GM19328 (cell line): ENCODE measurements around the gene GALNT14.

ENCODE experiments used
- ATAC-seq: cut with Tn5 transposase; IDR thresholded peaks from one replicate; pipeline ENCODE4 v1.9.1; 2021; ENCODE audit warnings: mild to moderate bottlenecking, moderate library complexity; ENCODE audit not compliant: unreplicated experiment

The GALNT14 gene

DNA sequence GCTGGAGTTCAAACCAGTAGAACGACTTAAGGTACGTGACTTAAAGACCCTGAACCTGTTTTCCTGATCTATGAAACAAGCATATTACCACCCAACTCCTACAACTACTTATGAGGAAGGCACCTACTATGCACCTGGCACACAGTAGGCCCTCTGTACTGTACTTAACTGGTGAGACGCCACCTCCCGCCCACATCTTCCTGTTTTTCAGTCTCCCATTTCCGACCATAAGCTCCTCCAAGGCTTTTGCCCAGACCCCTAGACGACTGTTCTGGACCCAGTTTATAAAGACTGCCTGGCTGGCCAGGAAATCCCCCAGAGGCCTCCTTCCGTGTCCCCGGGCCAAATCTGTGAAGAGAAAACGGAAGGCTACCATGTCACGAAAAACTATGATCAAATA is 1.5 kb downstream of the GALNT14 start:
- ATAC-seq = no peak

DNA sequence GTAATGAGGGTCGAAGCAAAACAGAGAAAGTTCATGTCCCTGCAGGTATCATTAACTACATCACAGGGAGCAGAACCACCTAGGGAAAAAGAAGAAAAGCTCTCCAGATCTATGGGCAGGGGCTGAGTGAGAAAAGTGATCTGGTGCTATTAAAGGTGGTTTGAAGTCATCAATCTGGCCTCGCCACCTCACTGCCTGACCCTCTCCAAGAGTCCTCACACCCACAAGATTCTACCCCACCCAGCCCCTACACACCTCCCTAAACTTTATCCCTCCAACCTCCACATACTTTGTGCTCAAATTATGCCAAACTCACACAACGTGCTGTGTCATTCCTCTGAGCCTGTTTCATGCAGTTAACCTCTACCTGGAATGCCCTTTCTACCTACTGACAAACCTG is 2.2 kb downstream of the GALNT14 start:
- no peak for ATAC-seq

DNA sequence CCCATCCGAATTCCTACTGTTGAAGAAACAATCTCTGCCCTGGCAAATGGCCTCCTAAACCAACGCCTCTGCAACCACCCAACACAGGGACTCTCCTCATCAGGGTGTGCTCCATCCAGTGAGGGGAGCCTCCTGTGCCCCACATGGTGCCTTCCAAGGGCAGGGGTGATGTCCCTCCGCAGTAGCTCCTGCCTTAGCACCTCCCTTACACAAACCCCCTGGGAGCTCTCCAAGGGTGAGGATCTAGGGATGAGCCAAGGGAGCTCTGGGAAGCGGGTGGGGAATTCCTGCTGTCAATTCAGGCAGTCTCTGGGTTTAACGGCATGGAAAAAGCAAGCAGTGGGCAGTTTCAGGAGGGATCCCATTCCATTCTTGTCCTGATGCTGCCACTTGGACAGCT is 3.8 kb downstream of the GALNT14 start:
- ATAC-seq = no peak

DNA sequence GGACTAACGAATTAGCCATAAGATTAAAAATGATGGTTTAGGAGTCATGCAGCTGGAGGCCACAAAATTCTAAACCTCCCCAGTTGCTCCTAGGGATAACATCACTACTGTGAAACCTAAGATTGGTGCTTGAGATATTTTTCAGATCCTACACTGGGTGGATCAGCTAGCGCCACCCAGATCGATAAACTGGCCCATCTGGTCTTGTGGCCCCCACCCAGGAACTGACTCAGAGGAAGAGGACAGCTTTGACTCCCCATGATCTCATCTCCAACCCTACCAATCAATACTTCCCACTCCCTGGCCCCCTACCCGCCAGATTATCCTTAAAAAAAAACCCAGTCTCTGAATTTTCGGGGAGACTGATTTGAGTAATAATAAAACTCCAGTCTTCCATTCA is 5.5 kb downstream of the GALNT14 start:
- no peak for ATAC-seq

DNA sequence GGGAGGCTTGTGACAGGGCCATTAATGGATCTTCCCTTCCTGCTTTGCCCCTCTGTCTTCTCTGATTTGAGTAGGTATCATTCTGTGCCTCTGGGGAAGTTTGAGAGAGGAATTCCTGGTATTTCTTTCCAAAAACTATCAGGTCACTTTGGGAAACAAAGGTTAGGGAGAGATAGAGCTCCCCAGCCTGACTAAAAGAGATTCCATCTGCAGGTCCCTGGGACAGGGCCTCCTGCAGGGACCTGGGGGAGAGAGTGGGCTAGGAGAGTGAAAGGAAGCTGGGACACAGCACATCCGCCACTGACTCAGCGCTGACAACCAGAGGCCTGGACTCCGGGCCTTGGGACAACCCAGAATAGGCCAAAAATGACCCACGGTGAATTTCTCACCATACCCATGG is 6.4 kb downstream of the GALNT14 start:
- no peak for ATAC-seq

DNA sequence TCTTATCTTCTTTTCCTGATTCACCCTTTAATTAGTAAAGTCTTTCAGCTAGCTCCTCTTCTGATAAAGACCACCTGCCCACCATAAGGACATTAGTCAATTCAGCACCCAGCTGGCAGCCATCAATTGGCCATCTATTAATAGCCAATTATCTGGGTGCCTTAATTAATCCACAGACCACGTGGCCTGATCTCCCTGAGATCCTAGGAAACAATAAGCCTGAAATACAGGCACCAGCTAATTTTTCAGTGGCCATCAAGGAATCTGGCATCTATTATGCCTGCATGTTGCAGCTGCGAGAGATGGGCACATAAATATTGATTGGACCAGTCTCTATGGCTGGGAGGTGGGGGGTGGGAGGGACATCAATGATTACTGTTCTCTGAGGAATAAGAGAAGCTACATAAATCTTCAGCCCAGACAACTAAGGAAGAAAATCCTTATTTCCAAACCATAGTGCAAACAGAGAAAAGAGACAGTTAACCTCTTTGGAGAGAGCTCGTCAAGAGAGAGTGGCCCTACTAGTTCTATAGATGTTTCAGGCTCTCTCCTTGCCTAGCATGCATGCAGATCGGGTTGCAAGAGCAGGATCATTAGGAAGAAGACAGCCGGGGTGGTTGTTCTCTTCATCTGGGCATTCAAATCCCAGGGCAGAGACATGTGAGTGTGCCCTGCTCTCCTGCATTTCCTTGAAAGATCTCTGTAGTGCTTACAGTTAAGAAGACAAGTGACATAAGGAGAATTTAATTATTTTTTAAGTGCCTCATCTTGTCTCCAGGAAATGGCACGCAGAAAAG is 8.7 kb downstream of the GALNT14 start:
- ATAC-seq = no peak

DNA sequence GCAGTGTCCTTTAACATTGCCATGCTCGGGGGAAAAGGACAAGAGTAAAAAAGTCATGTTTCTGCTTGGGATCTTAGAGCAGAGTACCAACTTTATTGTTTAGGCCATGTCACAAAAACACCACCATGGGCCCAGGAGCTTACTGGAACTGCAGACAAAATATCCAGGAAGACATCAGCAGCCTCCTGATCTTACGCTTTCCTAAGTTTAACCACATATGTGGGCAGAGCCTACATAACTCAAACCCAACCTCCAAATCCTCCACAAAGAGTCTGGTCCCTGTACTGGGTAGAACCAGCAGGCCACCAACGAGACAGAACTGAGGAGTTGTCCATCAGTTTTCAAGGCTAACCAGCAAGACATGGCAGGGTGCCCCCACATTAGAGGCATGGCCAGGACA is 10.3 kb downstream of the GALNT14 start:
- ATAC-seq = no peak

DNA sequence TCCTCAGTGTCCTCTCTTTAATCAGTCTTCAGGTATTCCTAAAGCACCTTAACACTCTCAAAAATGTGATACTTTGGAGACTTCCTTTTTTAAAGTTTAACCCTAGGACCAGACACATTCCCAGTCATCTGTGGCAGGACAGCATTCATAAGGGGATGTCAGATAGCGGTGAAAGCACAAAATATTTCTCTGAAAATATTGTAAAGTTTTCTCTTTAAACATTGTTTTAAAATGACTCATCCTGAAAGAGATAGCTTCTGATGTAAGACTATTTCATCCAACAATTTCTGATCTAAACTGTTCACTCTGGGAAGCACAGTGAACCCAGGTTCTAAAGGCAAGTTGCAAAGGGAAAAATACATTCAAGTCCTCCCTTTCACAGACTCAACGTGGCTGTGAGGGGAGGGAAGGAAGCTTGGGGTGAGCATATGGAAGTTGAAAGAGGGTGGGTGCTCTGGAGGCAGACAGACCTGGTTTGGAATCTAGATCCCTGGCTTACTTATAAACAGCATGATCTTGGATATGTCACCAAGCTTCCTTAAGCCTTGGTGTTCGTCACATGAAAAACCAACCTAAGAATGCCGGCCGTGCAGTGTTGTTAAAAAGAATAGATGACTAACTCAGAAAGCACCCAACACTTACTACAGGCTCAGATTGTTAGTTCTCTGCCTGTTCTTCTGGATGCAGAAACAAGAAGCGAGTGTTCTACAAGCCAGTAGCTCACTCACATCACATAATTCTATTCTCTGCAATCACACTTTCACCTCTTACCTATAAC is 12.1 kb downstream of the GALNT14 start:
- no peak for ATAC-seq

GRCh38 chr2:31124904-31125303 is 13.3 kb downstream of the GALNT14 start:
- ATAC-seq = no peak

DNA sequence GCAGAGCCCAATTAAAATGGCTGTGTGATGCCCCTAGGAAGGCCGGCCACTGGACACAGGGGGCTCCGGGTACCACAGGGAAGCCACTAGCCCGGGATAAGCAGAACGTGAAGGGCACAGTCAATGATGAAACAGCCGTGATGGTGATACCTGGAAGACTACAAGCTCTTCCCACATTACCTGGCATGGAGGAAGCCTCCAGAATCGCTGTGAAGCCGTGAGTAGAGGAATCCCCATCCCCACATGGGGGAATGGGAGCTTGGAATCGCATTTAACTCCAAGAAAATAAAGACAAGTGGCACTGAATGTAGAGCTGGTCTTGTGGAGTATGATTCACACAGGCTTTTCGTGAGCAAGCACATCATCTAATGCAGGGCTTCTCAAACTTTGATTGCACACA is 16.1 kb downstream of the GALNT14 start:
- no peak for ATAC-seq

GRCh38 chr2:31113765-31114164 is 24.5 kb downstream of the GALNT14 start:
- no peak for ATAC-seq

DNA sequence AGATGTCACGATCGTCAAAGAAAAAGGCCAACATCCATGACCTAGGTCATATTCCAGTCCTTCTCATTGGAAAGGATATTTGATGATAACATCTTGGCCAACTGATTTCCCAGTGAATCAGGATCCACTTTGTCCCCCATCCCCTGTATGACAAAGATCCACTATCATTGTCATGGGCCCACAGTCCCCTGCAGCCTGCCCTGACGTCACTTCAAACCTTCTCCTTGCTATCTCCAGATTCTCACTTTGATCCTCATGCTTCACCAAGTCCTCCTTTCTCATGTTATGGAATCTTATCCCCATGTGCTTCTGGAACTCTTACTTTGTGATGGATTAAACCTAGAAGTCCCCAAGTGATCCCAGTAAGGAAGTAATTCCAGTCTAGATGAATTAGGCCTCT is 25.7 kb downstream of the GALNT14 start:
- no peak for ATAC-seq

DNA sequence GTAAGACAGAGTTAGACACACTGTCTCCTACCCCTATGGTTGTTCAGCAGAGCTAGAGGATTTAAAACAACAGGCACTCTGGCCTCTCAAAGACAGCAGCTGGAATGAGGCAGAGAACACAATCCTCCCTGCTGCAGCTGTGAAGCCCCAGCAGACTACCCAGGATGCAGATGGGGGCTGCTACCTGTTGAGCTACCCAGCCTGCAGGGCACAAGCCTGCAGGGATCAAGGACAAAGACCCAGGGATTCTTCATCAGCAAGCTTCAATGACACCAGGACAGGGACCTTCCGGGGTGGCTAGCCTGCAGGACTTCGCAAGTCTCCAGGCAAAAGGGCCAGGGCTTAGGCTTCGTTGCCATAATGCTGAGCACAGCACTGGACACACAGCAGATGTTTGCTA is 27.2 kb downstream of the GALNT14 start:
- no peak for ATAC-seq

DNA sequence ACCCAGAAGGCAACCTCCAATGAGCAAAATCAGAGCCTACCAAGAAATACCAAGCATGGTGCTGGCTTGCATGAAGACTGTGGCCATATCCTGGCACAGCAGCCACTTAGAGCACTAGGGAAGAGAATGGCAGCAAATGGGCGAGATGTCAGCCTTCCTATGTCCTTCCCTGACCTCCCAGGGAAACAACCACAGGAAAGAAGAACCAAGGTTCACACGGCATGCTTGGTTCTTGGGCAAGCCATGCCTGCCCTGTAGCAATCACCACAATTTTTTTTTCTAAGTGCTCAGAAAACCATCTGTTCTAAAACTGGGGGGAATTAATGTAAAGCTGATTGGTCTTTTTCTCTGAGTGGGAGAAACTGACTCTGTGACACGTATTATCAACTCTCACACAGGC is 27.8 kb downstream of the GALNT14 start:
- no peak for ATAC-seq

GRCh38 chr2:31109633-31110192 is 28.5 kb downstream of the GALNT14 start:
- no peak for ATAC-seq

- no peak for ATAC-seq
Observed at GRCh38 chr2:31108561-31109286, 29.5 kb downstream of the GALNT14 start.

DNA sequence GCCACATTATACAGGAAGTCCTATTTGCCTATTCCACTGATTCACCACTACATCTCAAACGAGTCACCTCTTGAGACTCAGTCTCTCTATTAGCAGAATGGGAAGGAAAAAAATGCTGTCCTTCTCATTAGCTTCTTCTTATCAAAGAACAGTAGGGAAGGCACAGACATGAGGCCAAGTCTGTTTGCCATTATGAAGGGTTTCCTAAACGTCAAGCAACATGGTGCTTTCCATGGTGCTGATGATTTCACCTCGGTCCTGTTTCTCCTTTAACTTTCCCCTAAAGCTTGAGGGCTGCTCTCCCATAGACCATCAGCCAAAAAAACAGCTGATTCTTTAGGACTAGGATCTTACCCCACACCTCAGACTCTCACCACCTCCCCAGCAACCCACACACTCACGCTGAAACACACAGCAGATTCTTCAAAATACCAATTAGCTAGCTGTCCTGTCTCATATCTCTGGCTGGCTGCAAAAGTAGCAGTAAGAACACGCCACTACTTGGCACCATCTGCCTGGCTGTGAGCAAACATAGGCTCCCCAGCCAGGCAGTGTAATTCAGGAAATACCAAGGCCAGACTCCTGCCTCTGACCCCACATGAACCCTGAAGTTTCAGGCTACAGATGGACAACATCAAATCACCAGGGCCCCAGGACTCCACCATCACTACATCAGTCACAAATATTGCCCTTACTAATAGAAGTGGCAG is 30.5 kb downstream of the GALNT14 start:
- ATAC-seq = no peak

DNA sequence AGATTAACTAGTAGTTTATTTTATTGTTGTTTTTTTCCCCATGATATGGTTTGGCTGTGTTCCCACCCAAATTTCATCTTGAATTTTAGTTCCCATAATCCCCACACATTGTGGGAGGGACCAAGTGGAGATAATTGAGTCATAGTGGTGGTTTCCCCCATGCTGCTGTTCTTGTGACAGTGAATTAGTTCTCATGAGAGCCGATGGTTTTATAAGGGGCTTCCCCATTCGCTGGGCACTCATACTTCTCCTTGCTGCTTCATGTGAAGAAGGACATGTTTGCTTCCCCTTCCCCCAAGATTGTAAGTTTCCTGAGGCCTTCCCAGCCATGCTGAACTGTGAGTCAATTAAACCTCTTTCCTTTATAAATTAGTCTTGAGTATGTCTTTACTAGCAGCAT is 36.5 kb downstream of the GALNT14 start:
- ATAC-seq = no peak

DNA sequence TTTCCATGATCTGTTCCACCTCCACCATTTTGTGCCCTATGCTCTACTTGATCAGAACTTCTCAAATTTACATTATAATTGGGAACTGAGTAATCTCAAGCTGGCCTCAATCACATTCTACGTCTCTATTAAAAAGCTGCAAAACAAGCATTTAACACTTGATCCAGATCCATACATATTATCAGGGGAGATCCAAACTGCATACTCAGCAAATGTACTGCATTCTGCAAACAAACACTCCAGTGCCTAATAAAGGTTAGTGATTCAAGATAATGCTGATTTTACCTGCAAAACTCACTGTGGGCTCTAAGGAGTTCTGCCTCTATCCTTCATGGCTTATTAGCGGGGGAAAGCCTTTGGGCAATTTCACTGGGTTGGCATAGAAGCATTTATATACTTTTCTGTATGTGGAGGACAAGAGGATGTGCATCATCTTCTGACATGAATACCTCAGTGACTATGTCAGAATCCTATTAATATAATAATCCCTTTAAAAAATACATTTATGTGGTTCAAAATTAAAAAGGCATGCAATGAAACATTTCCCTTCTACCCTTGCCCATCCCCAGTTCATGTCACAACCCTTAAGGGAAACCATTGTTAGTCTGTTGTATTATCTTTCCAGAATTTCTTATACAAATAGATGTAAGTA is 40.2 kb downstream of the GALNT14 start:
- ATAC-seq = no peak

DNA sequence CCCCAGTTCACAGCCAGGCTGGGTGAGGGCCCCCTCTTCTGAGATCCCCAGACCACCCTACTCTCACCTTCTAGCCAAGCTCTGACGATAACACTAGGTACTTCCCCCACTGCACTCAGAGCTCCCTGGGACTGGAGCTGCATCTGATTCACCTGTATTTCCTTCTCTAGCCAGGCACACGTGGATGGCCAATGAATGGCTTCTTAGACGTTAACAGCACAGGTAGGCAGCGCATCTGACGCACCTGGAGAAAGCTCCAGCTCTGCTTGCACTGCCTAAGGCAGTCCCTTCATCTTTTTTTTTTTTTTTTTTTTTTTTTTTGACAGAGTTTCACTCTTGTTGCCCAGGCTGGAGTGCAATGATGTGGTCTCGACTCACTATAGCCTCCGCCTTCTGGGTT is 48.1 kb downstream of the GALNT14 start:
- ATAC-seq = no peak
